C4-2B (cell line): ENCODE measurements around the gene NR3C1.

ENCODE experiments used
- H3K27ac ChIP-seq: fragments of 450-650 bp; 2 replicates; pipeline ENCODE4 v1.5.1; 2017
- CTCF ChIP-seq: fragments of 450-650 bp; conservative IDR thresholded peaks from 2 replicates; pipeline ENCODE4 v1.5.1; 2017; ENCODE audit warnings: mild to moderate bottlenecking
- ZFX ChIP-seq: fragments of 450-650 bp; IDR thresholded peaks from 2 replicates; pipeline ENCODE4 v1.6.1; 2017

NR3C1 gene

GRCh38 chr5:143263272-143263810, 140.1 kb downstream of the NR3C1 start:
- H3K27ac ChIP-seq = no peak overlapping the region

GRCh38 chr5:143262393-143263174, 140.9 kb downstream of the NR3C1 start:
- H3K27ac ChIP-seq = no peak overlapping the region
- TF ChIP-seq CTCF (no peak), ZFX (no peak)

More at GRCh38 chr5:143263272-143263810, 140.1 kb downstream of the NR3C1 start:
- TF ChIP-seq ZFX = no peak
- no peak for TF ChIP-seq CTCF

- H3K27ac ChIP-seq = no peak overlapping the region
- TF ChIP-seq CTCF = no peak
- TF ChIP-seq ZFX = no peak
Measured at GRCh38 chr5:143261748-143262392, 141.6 kb downstream of the NR3C1 start.

GRCh38 chr5:143259254-143259605, 144.3 kb downstream of the NR3C1 start:
- TF ChIP-seq CTCF = no peak
- TF ChIP-seq ZFX = no peak

GRCh38 chr5:143258559-143259253, 144.8 kb downstream of the NR3C1 start:
- no peak overlapping the region for H3K27ac ChIP-seq
- TF ChIP-seq CTCF = no peak
- TF ChIP-seq ZFX = no peak

More at GRCh38 chr5:143259254-143259605, 144.3 kb downstream of the NR3C1 start:
- no peak overlapping the region for H3K27ac ChIP-seq

- no peak overlapping the region for H3K27ac ChIP-seq
- no peak for TF ChIP-seq ZFX
Measured at GRCh38 chr5:143254819-143255218, 148.7 kb downstream of the NR3C1 start.

- TF ChIP-seq ZFX (no peak), CTCF (no peak)
- no peak overlapping the region for H3K27ac ChIP-seq
Measured at GRCh38 chr5:143251946-143252345, 151.5 kb downstream of the NR3C1 start.
